Lower leg skin (tissue), 3 donors: ENCODE data around the gene CDCA4.

ENCODE experiments used
- POLR2A ChIP-seq, 2 donors: fragments of 450-650 bp; IDR thresholded peaks; one replicate each; pipeline ENCODE4 v1.6.1; 2016 to 2017; ENCODE audit warnings: antibody characterized with exemption in 2 of 2, mild to moderate bottlenecking in 1 of 2, moderate library complexity in 1 of 2
- TF ChIP-seq, protein P1 (sequence below), 3 donors: fragments of 450-650 bp; IDR thresholded peaks; one replicate each; pipeline ENCODE4 v1.5.1; 2016; ENCODE audit warnings: antibody characterized with exemption in 3 of 3, mild to moderate bottlenecking in 3 of 3, moderate library complexity in 2 of 3

DNA sequence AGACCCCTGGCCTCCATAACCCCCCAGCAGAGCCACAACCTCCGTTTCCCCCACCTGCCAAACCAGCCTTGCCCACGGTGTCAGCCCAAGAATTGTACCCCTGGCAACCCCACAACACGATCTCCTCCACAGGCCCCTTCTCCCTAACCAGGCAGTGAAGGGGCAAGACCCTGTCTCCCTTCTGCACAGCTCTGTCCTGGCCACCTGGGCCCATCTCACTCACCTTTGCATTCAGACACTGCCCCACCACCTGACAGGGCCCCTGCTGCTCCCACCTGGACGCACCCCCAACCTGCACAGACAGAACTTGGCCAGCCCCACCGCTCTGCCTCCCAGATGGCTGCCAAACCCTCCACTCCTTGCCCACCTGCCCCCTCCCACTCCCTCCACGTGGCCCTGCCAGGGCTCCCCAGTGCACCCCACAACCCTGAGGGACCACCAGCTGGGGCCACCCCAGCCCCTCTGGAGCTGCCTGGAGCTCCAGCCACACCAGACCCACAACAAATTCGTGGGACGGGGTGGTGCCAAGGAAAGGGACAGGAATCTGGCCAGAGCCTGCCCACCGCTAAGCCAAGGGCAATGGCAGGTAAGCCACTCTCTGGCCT is 54.5 kb downstream of the CDCA4 start:
- TF ChIP-seq, protein P1, sequence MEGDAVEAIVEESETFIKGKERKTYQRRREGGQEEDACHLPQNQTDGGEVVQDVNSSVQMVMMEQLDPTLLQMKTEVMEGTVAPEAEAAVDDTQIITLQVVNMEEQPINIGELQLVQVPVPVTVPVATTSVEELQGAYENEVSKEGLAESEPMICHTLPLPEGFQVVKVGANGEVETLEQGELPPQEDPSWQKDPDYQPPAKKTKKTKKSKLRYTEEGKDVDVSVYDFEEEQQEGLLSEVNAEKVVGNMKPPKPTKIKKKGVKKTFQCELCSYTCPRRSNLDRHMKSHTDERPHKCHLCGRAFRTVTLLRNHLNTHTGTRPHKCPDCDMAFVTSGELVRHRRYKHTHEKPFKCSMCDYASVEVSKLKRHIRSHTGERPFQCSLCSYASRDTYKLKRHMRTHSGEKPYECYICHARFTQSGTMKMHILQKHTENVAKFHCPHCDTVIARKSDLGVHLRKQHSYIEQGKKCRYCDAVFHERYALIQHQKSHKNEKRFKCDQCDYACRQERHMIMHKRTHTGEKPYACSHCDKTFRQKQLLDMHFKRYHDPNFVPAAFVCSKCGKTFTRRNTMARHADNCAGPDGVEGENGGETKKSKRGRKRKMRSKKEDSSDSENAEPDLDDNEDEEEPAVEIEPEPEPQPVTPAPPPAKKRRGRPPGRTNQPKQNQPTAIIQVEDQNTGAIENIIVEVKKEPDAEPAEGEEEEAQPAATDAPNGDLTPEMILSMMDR (IDR thresholded peaks at IDR 0.05) = no peak
- no peak for TF ChIP-seq POLR2A (IDR thresholded peaks at IDR 0.05)
